Sigmoid colon (tissue), 7 donors: ENCODE results near the gene SLC35G1. TPM values are rescaled to one million over a fixed set of nuclear protein-coding genes. Genes with fewer than 3 reads are reported as not detected.

Experiments used
- DNase-seq: peaks from one replicate; pipeline ENCODE4 v3.0.0-alpha.2; 2019
- H3K27ac ChIP-seq, 4 donors: fragments of 200-600 bp; sonication (generic); one replicate each; pipeline ENCODE4 v1.5.1; 2016 to 2019; ENCODE audit warnings: mild to moderate bottlenecking in 1 of 4
- H3K27me3 ChIP-seq, 3 donors: fragments of 200-600 bp; sonication (generic); one replicate each; pipeline ENCODE4 v1.5.1; 2019; ENCODE audit warnings: mild to moderate bottlenecking in 1 of 3
- H3K36me3 ChIP-seq, 4 donors: fragments of 200-600 bp; sonication (generic); one replicate each; pipeline ENCODE4 v1.5.1; 2016 to 2019
- H3K4me1 ChIP-seq, 4 donors: fragments of 200-600 bp; sonication (generic); one replicate each; pipeline ENCODE4 v1.5.1; 2017 to 2019
- H3K4me3 ChIP-seq, 4 donors: fragments of 200-600 bp; sonication (generic); one replicate each; pipeline ENCODE4 v1.5.1; 2017 to 2019; ENCODE audit warnings: mild to moderate bottlenecking in 2 of 4, moderate library complexity in 1 of 4
- H3K9me3 ChIP-seq, 4 donors: fragments of 200-600 bp in 3 of 4; sonication (generic) in 3 of 4; one replicate each; pipeline versions ENCODE4 v1.5.1 to v1.6.1; 2013 to 2019
- EP300 ChIP-seq, 4 donors: sonication (generic); formaldehyde crosslinking; IDR thresholded peaks; one replicate each; pipeline ENCODE4 v1.6.1; 2017; ENCODE audit warnings: antibody characterized with exemption in 4 of 4
- POLR2A ChIP-seq, 2 donors: fragments of 450-650 bp; IDR thresholded peaks; one replicate each; pipeline ENCODE4 v1.6.1; 2016; ENCODE audit warnings: antibody characterized with exemption in 2 of 2, mild to moderate bottlenecking in 2 of 2, moderate library complexity in 2 of 2
- POLR2AphosphoS5 ChIP-seq, 4 donors: sonication (generic); formaldehyde crosslinking; IDR thresholded peaks; one replicate each; pipeline ENCODE4 v1.6.1; 2017; ENCODE audit warnings: antibody characterized with exemption in 4 of 4
- WGBS, 2 donors: extraction: QIAGEN DNeasy Blood & Tissue Kit; methylation state at CpG; one replicate each; pipeline ENCODE4 v1.1.7; 2013; 5-methylcytosine and 5-hydroxymethylcytosine counted together
- intact Hi-C: fragments of 100-400 bp; cut with DNase I; formaldehyde crosslinking; loops from one replicate; pipeline ENCODE4 v1.15.1; 2023
- polyA plus RNA-seq, 3 donors: library from polyadenylated mRNA; stranded (reverse); fragments of 200-250 nt; gene quantifications; one replicate each; pipeline ENCODE4 v1.2.3, GENCODE V29; 2013
- total RNA-seq, 4 donors: library from RNA; depleted of rRNA; stranded (reverse); fragments of >200 nt; gene quantifications; one replicate each; pipeline ENCODE4 v1.1.0, GENCODE V29; 2016
- TF ChIP-seq, protein P1 (sequence below), 4 experiments: fragments of 450-650 bp in 3 of 4; fragments of 200-600 bp in 1 of 4; IDR thresholded peaks; one replicate each; pipeline ENCODE4 v1.5.1; 2016 to 2019; ENCODE audit warnings: antibody characterized with exemption in 4 of 4, mild to moderate bottlenecking in 3 of 4, moderate library complexity in 2 of 4
- donor health status: healthy with polysubstance abuse.
- donor health status: Bipolar disorder and iron deficiency.
- donor health status: healthy.

SLC35G1 gene
- total and polyA plus RNA-seq, 7 donors = 2.2 to 12.6 (median 6.0) TPM

DNA sequence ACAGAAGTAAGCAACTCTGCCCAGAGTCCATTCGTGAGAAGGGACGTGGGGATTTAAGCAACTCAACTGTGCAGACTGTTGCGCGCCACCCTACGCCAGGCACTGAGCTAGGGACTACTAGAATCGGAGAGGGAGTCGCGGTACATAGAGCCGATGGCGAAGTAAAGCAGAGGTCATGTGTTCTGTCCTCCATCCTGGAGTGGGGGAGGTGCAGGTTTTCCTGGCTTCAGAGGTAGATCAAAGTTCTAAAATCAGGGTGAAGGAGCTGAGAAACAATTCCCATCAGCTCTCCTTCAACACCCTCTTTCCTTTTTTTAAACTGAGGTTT lies 23.2 kb downstream of the SLC35G1 start:
- TF ChIP-seq EP300 (IDR thresholded peaks at IDR 0.05) = no peak
- no peak for TF ChIP-seq POLR2AphosphoS5 (IDR thresholded peaks at IDR 0.05)
- TF ChIP-seq, protein P1, sequence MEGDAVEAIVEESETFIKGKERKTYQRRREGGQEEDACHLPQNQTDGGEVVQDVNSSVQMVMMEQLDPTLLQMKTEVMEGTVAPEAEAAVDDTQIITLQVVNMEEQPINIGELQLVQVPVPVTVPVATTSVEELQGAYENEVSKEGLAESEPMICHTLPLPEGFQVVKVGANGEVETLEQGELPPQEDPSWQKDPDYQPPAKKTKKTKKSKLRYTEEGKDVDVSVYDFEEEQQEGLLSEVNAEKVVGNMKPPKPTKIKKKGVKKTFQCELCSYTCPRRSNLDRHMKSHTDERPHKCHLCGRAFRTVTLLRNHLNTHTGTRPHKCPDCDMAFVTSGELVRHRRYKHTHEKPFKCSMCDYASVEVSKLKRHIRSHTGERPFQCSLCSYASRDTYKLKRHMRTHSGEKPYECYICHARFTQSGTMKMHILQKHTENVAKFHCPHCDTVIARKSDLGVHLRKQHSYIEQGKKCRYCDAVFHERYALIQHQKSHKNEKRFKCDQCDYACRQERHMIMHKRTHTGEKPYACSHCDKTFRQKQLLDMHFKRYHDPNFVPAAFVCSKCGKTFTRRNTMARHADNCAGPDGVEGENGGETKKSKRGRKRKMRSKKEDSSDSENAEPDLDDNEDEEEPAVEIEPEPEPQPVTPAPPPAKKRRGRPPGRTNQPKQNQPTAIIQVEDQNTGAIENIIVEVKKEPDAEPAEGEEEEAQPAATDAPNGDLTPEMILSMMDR (IDR thresholded peaks at IDR 0.05) = no peak
- TF ChIP-seq POLR2A (IDR thresholded peaks at IDR 0.05) = no peak
- H3K27me3 ChIP-seq = no peaks in the 10 kb centered on the region

DNA sequence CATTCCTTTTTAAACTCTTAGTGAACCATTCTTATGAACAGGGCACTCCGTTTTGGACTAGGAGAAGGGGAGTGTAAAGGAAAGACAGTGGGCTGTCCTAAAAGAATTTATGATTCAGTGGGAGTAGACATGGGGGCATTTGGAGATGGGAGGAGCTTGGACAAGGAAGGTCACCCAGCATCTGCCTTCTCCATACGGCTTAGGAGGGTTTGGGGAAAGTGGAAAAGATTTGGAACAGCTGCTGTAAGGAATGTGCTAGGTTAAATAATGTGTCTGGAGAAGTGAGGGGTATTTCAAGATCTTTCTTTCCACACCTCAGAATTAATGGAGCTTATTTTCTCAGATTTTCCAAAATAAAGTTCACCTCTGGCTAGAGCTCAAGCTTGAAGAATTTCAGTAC lies 24.0 kb downstream of the SLC35G1 start:
- H3K27me3 ChIP-seq = no peaks in the 10 kb centered on the region
- intact Hi-C loops = loop anchor here (10.0 kb wide), 1 partner anchor 527 kb away; no protein-coding TSS in a partner anchor
- no peak overlapping the region for H3K4me3 ChIP-seq
- peaks cover 0 to 13% (median 3%) of the 10 kb centered on the region in 4 donors for H3K4me1 ChIP-seq
- H3K9me3 ChIP-seq = no peaks in the 10 kb centered on the region
- TF ChIP-seq EP300 (IDR thresholded peaks at IDR 0.05) (no peak), POLR2AphosphoS5 (IDR thresholded peaks at IDR 0.05) (no peak), POLR2A (IDR thresholded peaks at IDR 0.05) (no peak)
- TF ChIP-seq, protein P1 (IDR thresholded peaks at IDR 0.05) = no peak
- no peak overlapping the region for H3K27ac ChIP-seq
- DNase-seq = no peak
- 61 to 67% methylated on average over 2 of the region's 2 CpGs for WGBS, 2 donors
- H3K36me3 ChIP-seq = no peaks in the 10 kb centered on the region

More for the DNA sequence above, 23.2 kb downstream of the SLC35G1 start:
- no peaks in the 10 kb centered on the region for H3K9me3 ChIP-seq
- H3K27ac ChIP-seq = no peak overlapping the region
- intact Hi-C loops = loop anchor here (10.0 kb wide), 1 partner anchor 528 kb away; no protein-coding TSS in a partner anchor
- DNase-seq = no peak
- H3K4me3 ChIP-seq = peak overlapping the region in 1 of 4 donors; percentile 8
- peaks cover 0 to 13% (median 3%) of the 10 kb centered on the region in 4 donors for H3K4me1 ChIP-seq
- H3K36me3 ChIP-seq = no peaks in the 10 kb centered on the region
- 58 to 79% methylated on average over 10 of the region's 10 CpGs for WGBS, 2 donors

DNA sequence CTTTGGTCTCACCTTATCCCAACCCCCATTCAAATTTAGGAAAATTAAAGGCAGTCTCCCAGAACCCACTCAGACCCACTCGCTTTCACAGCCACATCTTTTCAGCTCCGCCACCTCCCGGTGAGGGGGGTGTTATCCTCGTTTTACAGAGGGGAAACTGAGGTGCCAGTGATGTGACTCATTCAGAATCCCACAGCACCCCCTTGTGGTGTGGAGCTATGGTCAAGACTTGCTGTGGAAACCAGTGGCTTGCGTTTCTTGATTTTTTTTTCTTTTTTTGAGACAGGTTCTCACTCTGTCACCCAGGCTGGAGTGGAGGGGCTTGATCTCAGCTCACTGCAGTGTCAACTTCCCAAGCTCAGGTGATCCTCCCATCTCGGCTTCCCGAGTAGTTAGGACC lies 27.6 kb downstream of the SLC35G1 start:
- no peaks in the 10 kb centered on the region for H3K27me3 ChIP-seq
- H3K36me3 ChIP-seq = no peaks in the 10 kb centered on the region
- no peak overlapping the region for H3K27ac ChIP-seq
- TF ChIP-seq, protein P1 (IDR thresholded peaks at IDR 0.05) = peak in 1 of 4 experiments; percentile 18
- TF ChIP-seq EP300 (IDR thresholded peaks at IDR 0.05) = no peak
- TF ChIP-seq POLR2A (IDR thresholded peaks at IDR 0.05) = no peak
- no peak overlapping the region for H3K4me3 ChIP-seq
- peaks cover 0 to 13% (median 3%) of the 10 kb centered on the region in 4 donors for H3K4me1 ChIP-seq
- WGBS, 2 donors = 87 to 90% methylated on average over 7 of the region's 7 CpGs
- DNase-seq = no peak
- intact Hi-C loops = no loop called here
- H3K9me3 ChIP-seq = no peaks in the 10 kb centered on the region

DNA sequence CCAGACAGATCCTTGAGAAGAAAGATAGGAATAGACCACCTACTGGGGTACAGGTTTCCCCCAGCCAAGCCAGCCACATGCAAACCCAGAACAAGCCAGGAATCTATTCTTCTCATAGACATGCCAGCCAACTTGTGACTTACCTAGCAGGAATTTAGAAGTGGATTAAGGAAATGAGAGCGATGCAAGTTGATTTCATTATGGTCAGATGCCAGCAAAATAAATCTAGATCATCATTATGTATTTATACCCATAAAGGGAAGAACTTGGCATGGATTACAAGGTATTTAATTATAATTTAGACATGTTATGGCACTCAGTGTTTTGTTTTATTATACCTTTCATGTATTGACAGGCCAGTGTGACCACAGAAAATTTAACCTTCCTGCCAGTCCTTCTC lies 32.8 kb downstream of the SLC35G1 start:
- Histone ChIP-seq H3K4me3 (no peak overlapping the region), H3K9me3 (no peaks in the 10 kb centered on the region), H3K36me3 (no peaks in the 10 kb centered on the region), H3K27ac (no peak overlapping the region), H3K4me1 (no peaks in the 10 kb centered on the region), H3K27me3 (no peaks in the 10 kb centered on the region)
- WGBS, 2 donors = 98% methylated on average over 1 of the region's 1 CpG
- intact Hi-C loops = no loop called here
- no peak for DNase-seq
- TF ChIP-seq EP300 (IDR thresholded peaks at IDR 0.05) = no peak
- TF ChIP-seq, protein P1 (IDR thresholded peaks at IDR 0.05) = no peak
- TF ChIP-seq POLR2A (IDR thresholded peaks at IDR 0.05) = no peak

DNA sequence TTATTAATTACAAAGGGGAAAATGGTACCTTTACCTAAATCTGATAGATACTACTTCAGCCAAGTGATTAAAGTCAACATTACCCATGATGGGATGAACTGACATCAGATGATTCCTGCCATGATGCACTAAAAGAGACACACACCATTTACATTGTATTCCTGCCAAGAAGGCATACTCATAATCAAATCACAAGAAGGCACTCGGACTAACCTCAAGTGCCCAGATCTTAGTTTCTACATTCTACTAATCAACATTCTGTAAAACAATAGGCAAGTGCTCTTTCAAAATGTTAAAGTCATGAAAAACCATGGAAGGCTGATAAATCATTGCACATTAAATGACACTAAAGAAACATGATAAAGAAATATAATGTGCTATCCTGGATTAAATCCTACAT lies 44.4 kb downstream of the SLC35G1 start:
- Histone ChIP-seq H3K4me1 (no peaks in the 10 kb centered on the region), H3K9me3 (no peaks in the 10 kb centered on the region), H3K27me3 (no peaks in the 10 kb centered on the region), H3K36me3 (no peaks in the 10 kb centered on the region), H3K4me3 (no peak overlapping the region), H3K27ac (no peak overlapping the region)
- no peak for DNase-seq
- TF ChIP-seq POLR2AphosphoS5 (IDR thresholded peaks at IDR 0.05) (no peak), POLR2A (IDR thresholded peaks at IDR 0.05) (no peak), EP300 (IDR thresholded peaks at IDR 0.05) (no peak)
- TF ChIP-seq, protein P1 (IDR thresholded peaks at IDR 0.05) = no peak
- intact Hi-C loops = no loop called here
- 69 to 88% methylated on average over 1 of the region's 1 CpG for WGBS, 2 donors
